Cardiac fibroblast (primary cell): ENCODE results near the gene PLPPR1.

Experiments used
- DNase-seq, 2 donors: peaks; one replicate each; pipeline versions ENCODE4 v3.0.0 to v3.0.0-alpha.2; 2010; ENCODE audit warnings: low read depth in 2 of 2
- H3K4me3 ChIP-seq, 2 donors: replicated peaks in 1 of 2; 1 replicate in 1 of 2; 2 replicates in 1 of 2; pipeline ENCODE4 v1.5.1; 2011; ENCODE audit warnings: low read depth in 2 of 2, low read length in 2 of 2, mild to moderate bottlenecking in 2 of 2, moderate library complexity in 1 of 2
- TF ChIP-seq, protein P1 (sequence below): IDR thresholded peaks from one replicate; pipeline ENCODE4 v1.5.1; 2011; ENCODE audit warnings: low read depth, mild to moderate bottlenecking, low read length, inconsistent platforms

The PLPPR1 gene

DNA sequence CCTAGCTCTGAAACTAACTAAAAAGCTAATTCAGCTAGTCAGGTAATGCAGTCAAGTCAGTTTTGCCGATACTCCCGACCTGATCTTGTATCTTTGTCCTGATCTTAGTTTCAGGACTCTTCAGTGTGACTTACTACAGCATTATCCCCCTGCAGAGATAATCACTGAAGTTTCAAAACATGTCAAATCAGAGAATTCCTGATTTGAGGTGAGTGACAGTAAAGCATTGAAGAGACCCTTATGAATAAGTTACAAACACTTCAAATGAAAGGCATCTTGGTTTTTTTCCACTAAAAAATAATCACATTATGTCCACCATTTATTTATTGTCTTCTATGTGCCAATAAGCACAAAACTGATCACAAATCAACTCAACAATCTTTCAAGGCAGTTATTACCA lies 308.7 kb downstream of the PLPPR1 start:
- TF ChIP-seq, protein P1, sequence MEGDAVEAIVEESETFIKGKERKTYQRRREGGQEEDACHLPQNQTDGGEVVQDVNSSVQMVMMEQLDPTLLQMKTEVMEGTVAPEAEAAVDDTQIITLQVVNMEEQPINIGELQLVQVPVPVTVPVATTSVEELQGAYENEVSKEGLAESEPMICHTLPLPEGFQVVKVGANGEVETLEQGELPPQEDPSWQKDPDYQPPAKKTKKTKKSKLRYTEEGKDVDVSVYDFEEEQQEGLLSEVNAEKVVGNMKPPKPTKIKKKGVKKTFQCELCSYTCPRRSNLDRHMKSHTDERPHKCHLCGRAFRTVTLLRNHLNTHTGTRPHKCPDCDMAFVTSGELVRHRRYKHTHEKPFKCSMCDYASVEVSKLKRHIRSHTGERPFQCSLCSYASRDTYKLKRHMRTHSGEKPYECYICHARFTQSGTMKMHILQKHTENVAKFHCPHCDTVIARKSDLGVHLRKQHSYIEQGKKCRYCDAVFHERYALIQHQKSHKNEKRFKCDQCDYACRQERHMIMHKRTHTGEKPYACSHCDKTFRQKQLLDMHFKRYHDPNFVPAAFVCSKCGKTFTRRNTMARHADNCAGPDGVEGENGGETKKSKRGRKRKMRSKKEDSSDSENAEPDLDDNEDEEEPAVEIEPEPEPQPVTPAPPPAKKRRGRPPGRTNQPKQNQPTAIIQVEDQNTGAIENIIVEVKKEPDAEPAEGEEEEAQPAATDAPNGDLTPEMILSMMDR, result no peak
- no peak for DNase-seq
- H3K4me3 ChIP-seq, result no peak overlapping the region

DNA sequence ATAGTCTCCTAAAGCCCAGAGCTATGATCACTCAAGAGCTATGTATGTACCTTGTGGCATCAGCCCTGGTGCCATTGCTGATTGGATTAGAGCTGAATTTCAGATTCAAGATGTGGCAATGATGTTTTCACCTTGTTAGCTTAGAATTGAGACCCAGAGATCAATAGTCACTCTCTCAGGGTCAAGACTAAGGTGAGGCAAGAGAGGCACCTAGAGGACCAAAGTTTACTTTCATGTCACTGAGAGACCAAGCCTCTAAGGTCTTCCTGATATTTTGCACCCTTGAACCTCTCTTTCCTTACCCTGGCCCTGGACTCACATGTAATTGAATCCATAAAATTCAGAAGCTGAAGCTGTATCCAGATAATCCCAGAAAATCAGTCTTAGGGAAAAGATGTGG lies 313.4 kb downstream of the PLPPR1 start:
- TF ChIP-seq, protein P1, result no peak
- DNase-seq, result no peak
- H3K4me3 ChIP-seq, result no peak overlapping the region

DNA sequence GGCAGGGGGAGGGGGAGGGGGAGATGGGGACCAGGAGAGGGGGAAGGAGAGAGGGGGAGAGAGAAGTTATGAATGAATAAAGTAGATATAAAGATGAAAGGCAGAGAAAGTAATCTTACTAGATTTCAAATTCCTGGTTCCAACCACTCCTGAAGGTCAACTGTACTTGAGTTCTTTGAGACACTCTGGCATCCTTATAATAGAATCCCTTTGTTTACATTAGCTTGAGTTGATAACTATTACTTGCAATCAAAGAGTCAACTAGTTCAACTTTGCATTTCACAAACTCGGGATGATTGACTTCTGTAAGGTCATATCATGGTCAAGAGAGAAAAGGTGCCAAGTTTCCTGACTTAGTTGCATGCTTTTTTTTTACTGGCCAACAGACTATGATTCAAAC lies 314.1 kb downstream of the PLPPR1 start:
- DNase-seq, result no peak
- H3K4me3 ChIP-seq, result no peak overlapping the region
- TF ChIP-seq, protein P1, result no peak

DNA sequence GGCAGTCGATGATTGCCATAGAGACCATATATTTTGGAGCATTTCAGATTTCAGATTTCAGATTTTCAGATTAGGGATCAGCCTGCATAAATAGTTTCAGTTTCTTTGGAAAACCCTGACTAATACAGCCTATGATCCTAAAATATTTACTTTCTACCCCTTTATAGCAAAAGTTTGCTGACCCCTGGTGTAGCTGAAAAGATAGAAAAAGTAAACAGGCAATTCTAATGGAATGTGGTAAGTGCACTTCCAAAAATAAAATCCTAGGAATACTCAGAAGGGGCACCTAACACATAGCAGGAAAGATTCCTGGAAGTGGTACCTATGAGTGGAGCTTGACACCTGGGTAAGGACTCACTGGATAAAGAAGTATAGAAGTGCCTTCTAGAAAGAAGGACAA lies 321.8 kb downstream of the PLPPR1 start:
- DNase-seq, result no peak
- H3K4me3 ChIP-seq, result no peak overlapping the region
- TF ChIP-seq, protein P1, result no peak

DNA sequence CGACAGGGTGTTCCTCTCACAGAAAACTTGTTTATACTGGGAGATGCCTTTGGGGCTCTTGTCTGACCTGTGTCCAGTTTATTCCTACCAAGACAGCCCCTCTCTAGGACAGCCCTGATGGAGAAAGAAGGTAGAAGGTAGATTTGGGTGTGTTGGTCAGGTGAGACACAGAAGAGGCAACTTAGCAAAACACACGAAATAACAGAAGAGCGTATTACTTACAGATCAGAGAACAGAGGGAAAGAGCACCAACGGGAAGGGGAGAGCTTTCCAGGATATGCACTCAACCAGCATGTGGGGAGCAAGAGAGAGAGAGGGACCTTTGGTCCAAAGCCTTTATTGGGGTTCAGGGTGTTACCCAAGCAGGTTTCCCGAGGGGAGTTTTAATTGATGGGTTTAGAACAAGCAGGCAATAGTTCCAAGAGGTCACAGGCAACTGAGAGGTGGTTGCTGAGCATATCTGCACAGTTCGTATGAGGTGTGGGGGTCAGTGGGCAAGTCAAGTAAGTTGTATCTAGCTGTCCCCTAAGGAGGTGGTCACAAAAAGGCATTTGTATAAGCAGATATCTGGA lies 324.5 kb downstream of the PLPPR1 start:
- no peak overlapping the region for H3K4me3 ChIP-seq
- DNase-seq, result no peak
- TF ChIP-seq, protein P1, result no peak

DNA sequence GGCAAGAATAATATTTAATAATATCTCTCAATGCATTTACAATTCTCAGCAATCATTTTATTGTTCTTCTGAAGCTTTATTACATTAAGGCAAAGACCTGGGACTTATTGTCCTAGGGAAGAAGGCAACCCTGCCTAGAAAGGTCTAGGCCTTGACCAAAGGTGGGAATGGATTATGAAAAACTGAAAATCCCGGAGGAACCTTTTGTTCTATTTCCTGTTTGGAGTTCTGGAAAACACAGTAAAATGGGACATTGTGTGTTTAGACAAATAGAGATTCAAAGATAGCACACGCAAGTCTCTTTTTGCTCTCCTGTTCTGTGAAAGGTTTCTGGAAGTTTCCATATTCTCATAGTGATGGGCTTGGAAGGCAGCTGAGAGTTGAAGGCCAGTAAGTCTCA lies 325.2 kb downstream of the PLPPR1 start:
- no peak for DNase-seq
- no peak overlapping the region for H3K4me3 ChIP-seq
- TF ChIP-seq, protein P1, result no peak

DNA sequence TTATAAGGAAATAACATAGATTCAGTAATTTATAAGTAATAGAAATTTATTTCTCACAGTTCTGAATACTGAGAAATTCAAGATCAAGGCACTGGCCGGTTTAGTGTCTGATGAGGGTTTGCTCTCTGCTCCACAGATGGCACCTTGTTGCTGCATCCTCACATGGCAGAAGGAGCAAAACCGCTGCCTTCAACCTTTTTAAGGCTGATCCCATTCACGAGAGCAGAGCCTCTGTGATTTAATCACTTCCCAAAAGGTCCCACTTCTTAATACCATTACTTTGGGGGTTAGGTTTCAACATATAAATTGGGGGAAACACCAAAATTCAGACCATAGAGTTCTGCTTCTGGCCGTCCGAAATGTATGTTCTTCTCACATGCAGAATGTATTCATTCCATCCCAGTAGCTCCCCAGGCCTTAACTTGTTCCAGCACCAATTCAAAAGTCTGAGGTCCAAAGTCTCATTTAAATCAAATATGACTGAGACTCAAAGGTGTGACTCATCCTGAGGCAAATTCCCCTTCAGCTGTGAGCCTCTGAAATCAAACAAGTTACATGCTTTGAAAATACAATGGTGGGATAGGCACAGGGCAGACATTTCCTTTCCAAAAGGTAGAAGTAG lies 325.7 kb downstream of the PLPPR1 start:
- DNase-seq, result no peak
- TF ChIP-seq, protein P1, result no peak
- H3K4me3 ChIP-seq, result no peak overlapping the region
